HepG2 (cell line): ENCODE results near the gene ZDHHC7. TPM values are rescaled to one million over a fixed set of nuclear protein-coding genes. Genes with fewer than 3 reads are reported as not detected.

Source experiments
- NFKB2 ChIP-seq: sonication (generic); formaldehyde crosslinking; IDR thresholded peaks from 2 replicates; pipeline ENCODE4 v1.4.0; 2020; ENCODE audit warnings: missing genetic modification reagents, borderline replicate concordance
- PHF8 ChIP-seq: sonication (generic); formaldehyde crosslinking; IDR thresholded peaks from 2 replicates; pipeline ENCODE4 v1.5.0; 2020; ENCODE audit warnings: missing genetic modification reagents
- SP2 ChIP-seq: sonication (generic); formaldehyde crosslinking; IDR thresholded peaks from 2 replicates; pipeline ENCODE4 v1.5.1; 2020; ENCODE audit warnings: mild to moderate bottlenecking, missing genetic modification reagents
- SPEN ChIP-seq: sonication (generic); formaldehyde crosslinking; IDR thresholded peaks from 2 replicates; pipeline ENCODE4 v1.5.1; 2020; ENCODE audit warnings: low read depth, mild to moderate bottlenecking, missing genetic modification reagents
- TCF7 ChIP-seq: sonication (generic); IDR thresholded peaks from 2 replicates; pipeline ENCODE4 v1.6.1; 2016; ENCODE audit warnings: antibody characterized with exemption, low read depth
- ZNF660 ChIP-seq: sonication (generic); formaldehyde crosslinking; IDR thresholded peaks from 2 replicates; pipeline ENCODE4 v1.5.1; 2020; ENCODE audit warnings: mild to moderate bottlenecking, low read depth, missing genetic modification reagents, borderline replicate concordance
- polyA plus RNA-seq, 8 experiments: library from polyadenylated mRNA; depleted of rRNA in 3 of 8; stranded (reverse) in 7 of 8; unstranded in 1 of 8; fragments of >200 nt; fragmentation: Illumina TruSeq in 4 of 8; extraction: Trizol in 4 of 8; gene quantifications; 2 replicates each; pipeline versions ENCODE4 v1.2.1 to v1.2.3, GENCODE V29; 2011 to 2016; ENCODE audit warnings: low read depth in 4 of 8, missing spikeins in 1 of 8, mixed read lengths in 1 of 8; ENCODE audit not compliant: insufficient read depth in 1 of 8
- total RNA-seq, 5 experiments: library from RNA; depleted of rRNA; stranded (reverse); fragments of >200 nt; fragmentation: Illumina TruSeq; extraction: Trizol; gene quantifications; 2 replicates each; pipeline ENCODE4 v1.2.3, GENCODE V29; 2016; ENCODE audit warnings: low read depth in 1 of 5
- TF ChIP-seq, protein P1 (sequence below): sonication (generic); formaldehyde crosslinking; IDR thresholded peaks from 2 replicates; pipeline ENCODE4 v1.4.0; 2020; ENCODE audit warnings: mild to moderate bottlenecking, missing genetic modification reagents, borderline replicate concordance
- TF ChIP-seq, protein P2 (sequence below): sonication (generic); formaldehyde crosslinking; IDR thresholded peaks from 2 replicates; pipeline ENCODE4 v1.4.0; 2020; ENCODE audit warnings: mild to moderate bottlenecking, missing genetic modification reagents
- TF ChIP-seq, protein P3 (sequence below): sonication (generic); formaldehyde crosslinking; IDR thresholded peaks from 2 replicates; pipeline ENCODE4 v1.4.0; 2020; ENCODE audit warnings: missing genetic modification reagents

The ZDHHC7 gene
- total and polyA plus RNA-seq, 2 of the 13 experiments (the other 11 are each of a cell fraction or from before 2014, with no cell fraction given) = 46.8 to 67.6 TPM

DNA sequence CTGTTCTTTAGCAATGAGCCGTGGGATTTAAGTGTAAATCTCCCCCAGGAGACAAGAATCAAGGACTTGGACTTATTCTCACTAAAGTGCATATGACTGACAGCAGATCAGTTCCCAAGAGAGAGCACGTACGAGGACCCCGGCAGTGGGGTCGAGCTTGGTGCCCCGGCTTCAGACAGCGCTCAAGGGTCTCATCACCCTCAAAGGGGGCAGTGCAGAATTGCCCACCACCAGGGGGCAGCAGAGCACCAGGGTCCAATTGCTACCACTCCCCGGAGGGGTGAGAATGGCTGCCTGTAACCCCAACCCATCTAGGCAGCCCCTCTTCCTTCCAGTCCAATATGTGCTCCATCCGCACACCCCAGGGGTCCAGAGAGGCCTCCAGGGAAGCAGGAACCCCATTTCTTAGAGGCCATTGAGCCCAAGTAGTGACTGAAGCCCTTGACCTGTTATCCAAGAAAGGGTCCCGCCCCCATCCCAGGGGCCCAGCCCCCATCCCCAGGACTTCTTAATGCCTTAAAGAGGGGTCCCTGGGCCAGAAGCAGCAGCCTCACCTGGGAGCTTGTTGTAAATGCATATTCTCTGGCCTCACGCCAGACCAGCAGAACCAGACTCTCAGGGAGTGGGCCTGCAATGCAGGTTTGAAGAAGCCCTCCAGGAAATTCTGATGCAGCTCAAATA is 86.1 kb downstream of the ZDHHC7 start (continued):
- TF ChIP-seq, protein P1, sequence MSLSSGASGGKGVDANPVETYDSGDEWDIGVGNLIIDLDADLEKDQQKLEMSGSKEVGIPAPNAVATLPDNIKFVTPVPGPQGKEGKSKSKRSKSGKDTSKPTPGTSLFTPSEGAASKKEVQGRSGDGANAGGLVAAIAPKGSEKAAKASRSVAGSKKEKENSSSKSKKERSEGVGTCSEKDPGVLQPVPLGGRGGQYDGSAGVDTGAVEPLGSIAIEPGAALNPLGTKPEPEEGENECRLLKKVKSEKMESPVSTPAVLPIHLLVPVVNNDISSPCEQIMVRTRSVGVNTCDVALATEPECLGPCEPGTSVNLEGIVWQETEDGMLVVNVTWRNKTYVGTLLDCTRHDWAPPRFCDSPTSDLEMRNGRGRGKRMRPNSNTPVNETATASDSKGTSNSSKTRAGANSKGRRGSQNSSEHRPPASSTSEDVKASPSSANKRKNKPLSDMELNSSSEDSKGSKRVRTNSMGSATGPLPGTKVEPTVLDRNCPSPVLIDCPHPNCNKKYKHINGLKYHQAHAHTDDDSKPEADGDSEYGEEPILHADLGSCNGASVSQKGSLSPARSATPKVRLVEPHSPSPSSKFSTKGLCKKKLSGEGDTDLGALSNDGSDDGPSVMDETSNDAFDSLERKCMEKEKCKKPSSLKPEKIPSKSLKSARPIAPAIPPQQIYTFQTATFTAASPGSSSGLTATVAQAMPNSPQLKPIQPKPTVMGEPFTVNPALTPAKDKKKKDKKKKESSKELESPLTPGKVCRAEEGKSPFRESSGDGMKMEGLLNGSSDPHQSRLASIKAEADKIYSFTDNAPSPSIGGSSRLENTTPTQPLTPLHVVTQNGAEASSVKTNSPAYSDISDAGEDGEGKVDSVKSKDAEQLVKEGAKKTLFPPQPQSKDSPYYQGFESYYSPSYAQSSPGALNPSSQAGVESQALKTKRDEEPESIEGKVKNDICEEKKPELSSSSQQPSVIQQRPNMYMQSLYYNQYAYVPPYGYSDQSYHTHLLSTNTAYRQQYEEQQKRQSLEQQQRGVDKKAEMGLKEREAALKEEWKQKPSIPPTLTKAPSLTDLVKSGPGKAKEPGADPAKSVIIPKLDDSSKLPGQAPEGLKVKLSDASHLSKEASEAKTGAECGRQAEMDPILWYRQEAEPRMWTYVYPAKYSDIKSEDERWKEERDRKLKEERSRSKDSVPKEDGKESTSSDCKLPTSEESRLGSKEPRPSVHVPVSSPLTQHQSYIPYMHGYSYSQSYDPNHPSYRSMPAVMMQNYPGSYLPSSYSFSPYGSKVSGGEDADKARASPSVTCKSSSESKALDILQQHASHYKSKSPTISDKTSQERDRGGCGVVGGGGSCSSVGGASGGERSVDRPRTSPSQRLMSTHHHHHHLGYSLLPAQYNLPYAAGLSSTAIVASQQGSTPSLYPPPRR (CRISPR knock-in tag) = no peak
- no peak for TF ChIP-seq SPEN (CRISPR knock-in tag)
- no peak for TF ChIP-seq TCF7
- no peak for TF ChIP-seq PHF8
- no peak for TF ChIP-seq ZNF660
- TF ChIP-seq, protein P2, sequence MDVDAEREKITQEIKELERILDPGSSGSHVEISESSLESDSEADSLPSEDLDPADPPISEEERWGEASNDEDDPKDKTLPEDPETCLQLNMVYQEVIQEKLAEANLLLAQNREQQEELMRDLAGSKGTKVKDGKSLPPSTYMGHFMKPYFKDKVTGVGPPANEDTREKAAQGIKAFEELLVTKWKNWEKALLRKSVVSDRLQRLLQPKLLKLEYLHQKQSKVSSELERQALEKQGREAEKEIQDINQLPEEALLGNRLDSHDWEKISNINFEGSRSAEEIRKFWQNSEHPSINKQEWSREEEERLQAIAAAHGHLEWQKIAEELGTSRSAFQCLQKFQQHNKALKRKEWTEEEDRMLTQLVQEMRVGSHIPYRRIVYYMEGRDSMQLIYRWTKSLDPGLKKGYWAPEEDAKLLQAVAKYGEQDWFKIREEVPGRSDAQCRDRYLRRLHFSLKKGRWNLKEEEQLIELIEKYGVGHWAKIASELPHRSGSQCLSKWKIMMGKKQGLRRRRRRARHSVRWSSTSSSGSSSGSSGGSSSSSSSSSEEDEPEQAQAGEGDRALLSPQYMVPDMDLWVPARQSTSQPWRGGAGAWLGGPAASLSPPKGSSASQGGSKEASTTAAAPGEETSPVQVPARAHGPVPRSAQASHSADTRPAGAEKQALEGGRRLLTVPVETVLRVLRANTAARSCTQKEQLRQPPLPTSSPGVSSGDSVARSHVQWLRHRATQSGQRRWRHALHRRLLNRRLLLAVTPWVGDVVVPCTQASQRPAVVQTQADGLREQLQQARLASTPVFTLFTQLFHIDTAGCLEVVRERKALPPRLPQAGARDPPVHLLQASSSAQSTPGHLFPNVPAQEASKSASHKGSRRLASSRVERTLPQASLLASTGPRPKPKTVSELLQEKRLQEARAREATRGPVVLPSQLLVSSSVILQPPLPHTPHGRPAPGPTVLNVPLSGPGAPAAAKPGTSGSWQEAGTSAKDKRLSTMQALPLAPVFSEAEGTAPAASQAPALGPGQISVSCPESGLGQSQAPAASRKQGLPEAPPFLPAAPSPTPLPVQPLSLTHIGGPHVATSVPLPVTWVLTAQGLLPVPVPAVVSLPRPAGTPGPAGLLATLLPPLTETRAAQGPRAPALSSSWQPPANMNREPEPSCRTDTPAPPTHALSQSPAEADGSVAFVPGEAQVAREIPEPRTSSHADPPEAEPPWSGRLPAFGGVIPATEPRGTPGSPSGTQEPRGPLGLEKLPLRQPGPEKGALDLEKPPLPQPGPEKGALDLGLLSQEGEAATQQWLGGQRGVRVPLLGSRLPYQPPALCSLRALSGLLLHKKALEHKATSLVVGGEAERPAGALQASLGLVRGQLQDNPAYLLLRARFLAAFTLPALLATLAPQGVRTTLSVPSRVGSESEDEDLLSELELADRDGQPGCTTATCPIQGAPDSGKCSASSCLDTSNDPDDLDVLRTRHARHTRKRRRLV (CRISPR knock-in tag) = 0 out of 2 replicates have a peak, but pooled peaks have one; percentile 55
- 0 out of 2 replicates have a peak, but pooled peaks have one; percentile 13 for TF ChIP-seq NFKB2 (CRISPR knock-in tag)
- TF ChIP-seq, protein P3, sequence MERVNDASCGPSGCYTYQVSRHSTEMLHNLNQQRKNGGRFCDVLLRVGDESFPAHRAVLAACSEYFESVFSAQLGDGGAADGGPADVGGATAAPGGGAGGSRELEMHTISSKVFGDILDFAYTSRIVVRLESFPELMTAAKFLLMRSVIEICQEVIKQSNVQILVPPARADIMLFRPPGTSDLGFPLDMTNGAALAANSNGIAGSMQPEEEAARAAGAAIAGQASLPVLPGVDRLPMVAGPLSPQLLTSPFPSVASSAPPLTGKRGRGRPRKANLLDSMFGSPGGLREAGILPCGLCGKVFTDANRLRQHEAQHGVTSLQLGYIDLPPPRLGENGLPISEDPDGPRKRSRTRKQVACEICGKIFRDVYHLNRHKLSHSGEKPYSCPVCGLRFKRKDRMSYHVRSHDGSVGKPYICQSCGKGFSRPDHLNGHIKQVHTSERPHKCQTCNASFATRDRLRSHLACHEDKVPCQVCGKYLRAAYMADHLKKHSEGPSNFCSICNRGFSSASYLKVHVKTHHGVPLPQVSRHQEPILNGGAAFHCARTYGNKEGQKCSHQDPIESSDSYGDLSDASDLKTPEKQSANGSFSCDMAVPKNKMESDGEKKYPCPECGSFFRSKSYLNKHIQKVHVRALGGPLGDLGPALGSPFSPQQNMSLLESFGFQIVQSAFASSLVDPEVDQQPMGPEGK (CRISPR knock-in tag) = no peak; the same call in 1 of the 2 replicates
- no peak; the same call in 1 of the 2 replicates for TF ChIP-seq SP2 (CRISPR knock-in tag)
